Brain pericyte (primary cell): ENCODE measurements around the gene LCA5.
"Not testable (repeated sequence)": the region's sequence is repeated elsewhere in the genome, so short reads cannot be mapped to it uniquely, and the experiment has no call there.

ENCODE experiments used
- DNase-seq: peaks from one replicate; pipeline ENCODE4 v3.0.0-alpha.2; 2012; ENCODE audit warnings: low read depth, low spot score

Gene LCA5

DNA sequence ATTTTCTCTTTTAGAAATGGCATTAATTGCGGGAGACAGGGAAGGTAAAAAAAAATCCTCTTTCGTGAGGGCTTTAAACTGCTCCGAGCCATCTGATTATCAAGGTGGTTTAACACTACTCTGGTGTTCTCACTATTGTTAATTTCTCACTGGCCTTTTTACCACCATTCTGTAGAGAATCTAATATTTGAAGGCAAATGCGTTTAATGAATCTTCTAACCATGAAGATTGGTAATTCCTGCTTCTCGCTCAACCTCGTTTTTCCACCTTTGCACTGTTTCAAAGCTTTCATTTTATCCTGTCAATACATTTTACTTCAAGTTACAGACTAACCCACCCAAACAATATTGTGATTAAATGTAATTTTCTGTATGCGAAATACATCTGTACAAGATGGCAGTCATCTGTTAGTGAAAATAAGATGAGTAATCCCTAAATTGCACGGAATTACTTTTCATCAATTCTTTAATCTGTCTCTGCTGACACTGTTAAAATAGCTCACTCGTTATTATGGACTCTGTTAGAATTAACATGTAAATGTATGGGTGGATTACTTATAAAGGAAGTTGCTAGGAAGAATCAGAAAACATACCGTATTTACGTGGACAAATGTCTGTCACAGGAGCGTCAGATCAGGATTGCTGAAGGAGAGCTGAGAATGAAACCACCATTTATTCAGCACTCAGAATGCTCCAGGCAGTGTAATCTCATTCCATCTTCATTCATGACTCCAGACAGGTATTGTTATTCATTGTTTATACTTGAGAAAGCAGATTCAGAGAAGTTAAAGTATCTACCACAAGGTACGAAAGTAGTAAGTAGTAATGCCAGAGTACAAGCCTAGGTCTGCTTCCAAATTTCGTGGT lies 1.1 kb upstream of the LCA5 start:
- DNase-seq = no peak

DNA sequence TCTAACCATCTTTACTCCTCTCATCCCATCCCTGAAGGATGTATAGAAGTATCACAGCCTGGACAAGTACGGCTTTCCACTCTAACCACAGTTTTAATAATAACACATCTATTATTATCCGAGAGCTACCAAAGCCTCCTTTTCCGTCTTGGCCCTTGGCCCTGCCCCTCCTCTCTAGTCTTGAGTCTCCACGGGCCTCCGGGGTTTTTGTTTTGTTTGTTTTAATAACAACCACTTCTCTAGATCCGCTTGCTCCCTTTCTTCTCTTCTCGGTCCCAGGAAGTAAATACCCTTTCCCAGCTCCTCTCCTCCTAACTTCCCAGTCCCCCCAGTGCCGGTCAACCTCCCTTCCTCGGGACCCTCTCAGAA lies 661 bp downstream of the LCA5 start:
- DNase-seq = no peak

DNA sequence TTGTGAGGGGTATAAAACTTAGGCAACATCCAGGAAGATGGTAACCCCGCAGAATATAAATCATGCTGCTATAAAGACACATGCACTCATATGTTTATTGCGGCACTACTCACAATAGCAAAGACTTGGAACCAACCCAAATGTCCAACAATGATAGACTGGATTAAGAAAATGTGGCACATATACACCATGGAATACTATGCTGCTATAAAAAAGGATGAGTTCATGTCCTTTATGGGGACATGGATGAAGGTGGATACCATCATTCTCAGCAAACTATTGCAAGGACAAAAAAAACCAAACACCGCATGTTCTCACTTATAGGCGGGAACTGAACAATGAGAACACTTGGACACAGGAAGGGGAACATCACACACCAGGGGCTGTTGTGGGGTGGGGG lies 7.7 kb downstream of the LCA5 start:
- not testable (repeated sequence) for DNase-seq

DNA sequence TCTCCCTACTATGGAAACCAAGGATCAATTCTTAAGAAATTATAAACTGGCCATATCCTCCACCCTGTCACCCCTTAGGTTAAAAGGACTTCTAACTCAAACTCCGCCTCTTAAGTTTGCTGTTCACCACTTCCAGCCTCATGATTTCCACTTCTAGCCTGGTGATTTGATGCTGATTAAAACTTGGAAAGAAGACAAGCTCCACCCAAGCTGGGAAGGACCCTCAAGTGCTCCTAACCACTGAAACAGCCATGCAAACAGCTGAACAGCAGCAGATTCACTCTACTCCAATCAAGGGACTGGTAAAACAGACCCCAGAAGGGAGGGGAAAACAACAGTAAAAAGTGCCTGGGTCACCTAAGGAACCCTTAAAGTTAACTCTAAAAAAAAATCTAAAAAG lies 10.3 kb downstream of the LCA5 start:
- no peak for DNase-seq

DNA sequence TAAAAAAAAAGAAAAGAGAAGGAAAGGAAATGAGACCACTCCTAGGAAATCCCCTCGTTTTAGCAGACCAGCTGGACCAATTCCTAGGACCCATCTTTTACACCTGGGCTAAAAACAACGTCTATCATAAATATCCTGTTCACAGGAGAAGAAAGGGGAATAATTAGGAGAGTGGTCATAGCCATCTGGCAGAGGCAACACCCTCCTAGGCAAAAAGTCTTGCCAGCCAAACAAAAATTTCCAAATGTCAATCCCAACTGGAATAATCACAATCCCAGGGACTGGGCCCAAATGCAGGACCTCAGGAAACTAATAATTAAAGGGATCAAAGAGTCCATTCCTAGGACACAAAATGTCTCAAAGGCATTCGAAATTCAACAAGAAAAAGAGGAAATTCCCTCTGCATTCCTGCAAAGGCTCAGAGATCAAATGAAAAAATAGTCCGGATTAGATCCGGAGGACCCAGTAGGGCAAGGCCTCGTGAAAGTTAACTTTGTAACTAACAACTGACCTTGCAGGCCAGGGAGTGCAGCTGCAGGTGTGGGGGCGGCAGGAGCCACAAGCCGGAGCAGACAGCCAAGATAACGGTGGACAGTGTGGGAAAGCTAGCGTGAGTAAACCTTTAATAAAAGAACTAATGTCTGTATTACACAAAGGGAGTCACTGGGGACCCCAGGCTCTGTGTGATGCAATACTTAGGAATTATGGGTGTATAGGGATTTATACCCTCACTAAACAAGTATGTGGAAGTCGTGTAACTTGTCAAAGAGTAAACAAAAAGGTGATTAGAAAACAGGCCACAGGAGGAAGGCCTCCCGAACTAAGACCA lies 11.7 kb downstream of the LCA5 start:
- no peak for DNase-seq

DNA sequence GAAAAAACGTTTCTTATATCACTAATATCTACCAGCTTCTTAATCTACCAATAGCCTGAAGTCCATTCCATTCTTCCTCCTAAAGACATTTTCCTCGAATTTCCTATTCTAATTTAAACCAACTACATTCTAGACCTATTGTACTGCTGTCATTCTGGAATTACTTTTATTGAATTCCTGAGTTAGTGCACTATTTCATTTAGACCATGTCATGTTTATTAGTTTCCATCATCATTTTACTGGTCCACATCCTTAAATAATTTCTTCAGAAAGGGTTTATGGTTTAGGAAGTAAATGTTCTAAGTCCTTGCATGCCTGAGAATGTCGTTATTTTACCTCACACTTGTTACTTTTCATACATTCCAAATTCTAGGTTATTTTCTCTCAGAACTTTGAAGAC lies 13.2 kb downstream of the LCA5 start:
- no peak for DNase-seq

DNA sequence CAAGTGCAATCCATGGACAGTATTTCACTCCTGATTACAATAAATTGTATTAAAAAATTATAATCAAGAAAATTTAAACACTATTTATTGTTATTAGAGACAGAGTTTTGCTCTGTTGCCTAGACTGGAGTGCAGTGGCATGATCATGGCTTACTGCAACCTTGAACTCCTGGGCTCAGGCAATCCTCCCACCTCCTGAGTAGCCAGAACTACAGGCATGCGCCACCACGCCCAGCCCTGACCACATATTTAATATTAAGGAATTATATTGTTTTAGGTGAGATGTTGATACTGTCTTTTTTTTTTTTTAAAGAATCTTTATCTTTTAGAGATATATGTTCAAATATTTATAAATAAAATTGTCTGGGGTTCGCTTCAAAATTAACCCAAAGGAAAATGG lies 14.6 kb downstream of the LCA5 start:
- DNase-seq = no peak

DNA sequence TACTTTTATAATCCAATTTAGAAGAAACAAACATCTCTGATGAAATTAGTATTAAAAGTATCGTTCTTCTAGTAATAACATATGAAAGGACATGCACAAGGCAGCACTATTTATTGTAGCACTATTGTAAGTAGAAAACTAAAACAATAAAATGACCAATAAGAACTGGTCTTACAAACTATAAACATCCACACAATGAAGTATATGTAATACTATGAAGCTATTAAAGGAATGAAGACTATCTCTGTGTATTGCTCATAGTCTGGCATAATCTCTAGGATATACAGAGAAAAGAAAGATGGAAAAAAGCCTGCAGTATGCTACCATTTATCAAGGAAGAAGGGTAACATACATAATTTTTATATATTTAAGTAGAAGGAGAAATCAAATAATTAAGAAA lies 16.7 kb downstream of the LCA5 start:
- DNase-seq = no peak

DNA sequence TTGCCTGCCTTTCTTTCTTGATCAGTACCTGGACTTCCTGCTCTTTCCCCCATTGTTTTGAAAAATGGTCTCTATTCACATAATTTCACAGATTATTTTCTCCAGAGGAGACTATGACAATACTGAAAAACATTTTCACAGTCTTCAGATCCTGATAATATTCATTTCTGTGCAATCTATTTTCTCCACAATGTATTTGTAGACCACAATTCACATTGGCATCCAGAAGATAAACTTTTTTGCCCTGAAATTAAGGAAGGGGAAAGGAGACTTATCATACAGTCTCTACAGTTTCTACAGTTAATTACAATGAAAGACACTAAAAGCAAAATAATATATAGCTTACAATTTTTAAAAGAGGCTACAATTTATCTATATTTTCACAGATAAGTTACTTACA lies 18.4 kb downstream of the LCA5 start:
- no peak for DNase-seq

DNA sequence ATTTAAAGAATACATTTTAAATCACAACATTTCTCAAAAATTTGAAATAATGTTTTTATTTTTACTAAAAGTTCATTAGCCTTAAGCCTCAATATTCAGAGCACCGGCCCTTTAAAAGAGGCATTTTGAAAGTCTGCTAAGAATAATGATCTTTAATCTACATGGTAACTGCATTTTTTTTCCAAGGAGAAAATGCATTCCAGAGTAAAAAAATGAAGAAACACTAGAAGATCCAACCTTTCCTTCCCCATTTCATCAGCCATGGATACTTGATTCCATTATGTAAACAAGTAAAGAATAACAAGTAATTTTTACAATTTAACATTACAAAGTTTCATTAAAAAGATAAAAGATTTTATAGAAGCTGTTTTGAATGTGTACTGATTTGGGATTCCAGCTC lies 21.8 kb downstream of the LCA5 start:
- no peak for DNase-seq

DNA sequence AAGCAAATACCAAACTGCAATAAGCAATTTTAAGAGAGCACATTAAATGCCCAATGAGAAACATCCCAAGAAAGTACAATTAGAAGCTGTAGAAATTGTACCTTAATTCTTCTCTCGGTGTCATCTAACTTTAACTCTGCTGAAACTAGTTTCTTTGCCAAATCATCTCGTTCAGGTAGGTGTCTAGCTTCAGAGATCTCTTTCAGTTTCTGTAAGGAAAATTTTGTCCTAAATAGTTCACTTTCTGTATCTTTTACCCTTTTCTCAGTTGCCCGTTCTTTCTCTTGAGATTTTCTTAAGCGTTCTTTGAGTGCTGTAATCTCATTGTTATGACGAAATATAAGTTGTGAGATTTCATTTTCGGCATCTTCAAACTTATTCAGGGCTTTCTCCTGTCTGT lies 24.1 kb downstream of the LCA5 start:
- DNase-seq = no peak

DNA sequence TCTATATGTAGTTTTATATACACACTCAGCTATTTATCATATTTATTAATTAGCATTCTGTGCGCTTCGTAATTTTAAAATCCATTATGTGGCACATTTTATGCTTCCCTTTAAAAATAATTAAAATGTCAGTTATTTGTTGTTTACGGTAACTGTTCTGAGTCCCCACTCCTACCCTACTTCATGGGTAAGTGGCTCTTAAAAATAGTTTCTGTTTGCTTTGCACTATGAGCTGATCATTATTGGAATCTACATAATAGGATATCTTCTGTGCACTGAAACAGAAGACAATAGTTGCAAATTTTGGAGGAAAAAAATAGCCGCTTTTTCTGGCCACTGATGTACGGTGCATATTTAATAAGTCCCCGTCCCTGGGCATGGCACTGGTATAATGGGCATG lies 25.2 kb downstream of the LCA5 start:
- no peak for DNase-seq

DNA sequence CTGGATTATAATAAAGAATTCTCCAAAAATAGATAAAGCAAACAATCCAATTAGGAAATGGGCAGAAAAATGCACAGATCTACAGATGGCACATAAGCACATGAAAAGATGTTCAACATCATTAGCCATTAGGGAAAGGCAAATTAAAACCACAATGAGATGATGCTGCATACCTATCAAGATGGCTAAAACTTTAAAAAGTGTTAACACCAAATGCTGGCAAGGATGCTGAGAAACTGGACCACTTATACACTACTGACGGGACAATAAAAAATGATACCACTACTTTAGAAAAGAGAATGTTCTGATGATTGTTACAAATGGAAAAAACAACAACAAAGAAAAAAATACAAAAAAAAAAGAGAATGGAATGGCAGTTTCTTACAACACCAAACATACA lies 26.5 kb downstream of the LCA5 start:
- no peak for DNase-seq

DNA sequence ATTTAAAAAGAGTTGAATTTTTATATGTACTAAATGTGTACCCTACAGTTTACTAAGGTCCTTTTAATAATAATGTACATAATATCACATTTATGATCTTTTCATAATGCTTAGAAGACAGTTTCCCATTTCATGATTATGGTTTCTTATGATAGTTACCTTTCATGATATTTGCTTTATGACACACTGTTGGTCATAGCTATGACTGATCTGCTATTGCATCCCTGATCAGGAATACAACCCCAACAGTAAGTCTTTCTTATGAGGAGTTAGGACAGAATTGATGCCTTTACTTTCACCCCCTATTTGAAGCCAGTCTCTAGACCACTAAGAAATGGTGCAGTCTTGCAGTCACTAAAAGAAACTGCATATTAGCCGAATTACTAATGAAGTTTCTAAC lies 31.0 kb downstream of the LCA5 start:
- no peak for DNase-seq

DNA sequence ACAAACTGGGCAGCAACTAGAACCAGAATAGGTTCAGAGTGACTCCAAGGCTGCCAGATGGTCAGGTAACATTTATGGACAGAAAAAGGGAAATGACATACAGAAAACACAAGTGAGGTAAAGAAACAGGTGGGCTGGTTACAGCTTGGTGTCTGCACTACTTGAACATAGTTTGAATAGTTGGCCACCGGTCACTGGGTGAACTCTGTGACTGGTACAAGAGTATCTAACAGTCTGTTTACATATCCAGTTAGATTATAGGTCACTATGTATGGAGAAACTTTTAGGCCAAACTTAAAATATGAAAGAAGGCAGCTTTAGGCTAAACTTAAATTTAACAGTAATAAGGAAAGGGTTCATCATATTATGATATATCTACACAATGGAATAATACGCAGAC lies 32.9 kb downstream of the LCA5 start:
- no peak for DNase-seq

DNA sequence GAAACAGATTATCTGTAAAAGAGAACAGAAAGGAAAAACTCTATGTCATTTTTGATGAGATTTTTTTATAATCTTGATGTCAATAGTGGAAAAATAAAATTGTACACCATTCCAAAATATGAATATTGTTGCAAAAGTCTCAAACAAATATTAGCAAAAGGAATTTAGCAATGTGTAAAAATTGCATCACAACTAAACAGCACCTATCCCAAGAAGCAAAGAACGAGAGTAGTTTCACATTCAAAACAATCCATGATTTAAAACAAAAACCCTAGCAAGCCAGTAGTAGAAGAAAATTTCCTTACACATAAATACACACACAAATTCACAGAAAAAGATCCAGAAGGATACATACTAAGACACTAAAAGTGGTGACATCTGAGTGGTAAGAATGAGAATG lies 38.4 kb downstream of the LCA5 start:
- DNase-seq = no peak

DNA sequence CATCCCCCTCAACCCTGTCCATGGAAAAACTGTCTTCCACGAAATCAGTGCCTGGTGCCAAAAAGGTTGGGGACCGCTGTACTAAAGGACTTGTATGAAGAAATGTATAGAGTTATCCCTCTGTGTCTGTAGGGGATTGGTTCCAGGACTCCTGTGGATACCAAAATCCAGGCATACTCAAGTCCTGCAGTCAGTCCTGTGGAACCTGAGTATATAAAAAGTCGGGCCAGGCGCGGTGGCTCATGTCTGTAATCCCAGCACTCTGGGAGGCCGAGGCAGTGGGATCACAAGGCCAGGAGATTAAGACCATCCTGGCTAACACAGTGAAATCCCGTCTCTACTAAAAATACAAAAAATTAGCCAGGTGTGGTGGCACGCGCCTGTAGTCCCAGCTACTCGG lies 42.0 kb downstream of the LCA5 start:
- no peak for DNase-seq

DNA sequence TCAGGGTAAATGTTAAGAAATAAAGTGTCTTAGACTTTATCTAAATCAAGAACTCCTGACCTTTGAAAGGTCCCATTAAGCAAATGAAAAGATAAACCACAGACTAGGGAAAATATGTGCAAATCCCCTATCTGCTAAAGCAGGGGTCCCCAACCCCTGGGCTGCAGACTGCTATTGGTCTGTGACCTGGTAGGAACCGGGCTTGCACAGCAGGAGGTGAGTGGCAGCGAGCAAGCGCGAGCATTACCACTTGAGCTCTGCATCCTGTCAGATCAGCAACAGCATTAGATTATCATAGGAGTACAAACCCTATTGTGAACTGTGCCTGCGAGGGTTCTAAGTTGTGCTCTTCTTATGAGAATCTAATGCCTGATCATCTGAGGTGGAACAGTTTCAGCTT lies 42.4 kb downstream of the LCA5 start:
- no peak for DNase-seq

DNA sequence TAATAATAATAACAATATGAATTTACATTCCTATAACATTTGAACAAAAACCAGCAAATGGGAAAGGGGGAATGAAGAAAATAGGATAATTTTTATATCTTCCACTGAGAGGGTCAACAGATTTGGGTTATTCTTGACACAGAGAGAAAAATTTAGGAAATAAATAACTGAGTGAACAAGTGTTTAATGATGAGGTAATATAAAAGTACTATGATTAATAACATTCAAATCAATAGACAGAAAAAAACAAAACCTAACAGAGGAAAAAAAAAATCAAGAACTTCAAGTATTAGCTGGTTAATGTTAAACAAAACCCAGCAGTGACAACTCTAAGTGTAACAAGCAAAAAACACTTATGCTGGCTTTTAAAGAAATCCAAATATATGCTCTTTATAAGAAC lies 66.5 kb downstream of the LCA5 start:
- DNase-seq = no peak

DNA sequence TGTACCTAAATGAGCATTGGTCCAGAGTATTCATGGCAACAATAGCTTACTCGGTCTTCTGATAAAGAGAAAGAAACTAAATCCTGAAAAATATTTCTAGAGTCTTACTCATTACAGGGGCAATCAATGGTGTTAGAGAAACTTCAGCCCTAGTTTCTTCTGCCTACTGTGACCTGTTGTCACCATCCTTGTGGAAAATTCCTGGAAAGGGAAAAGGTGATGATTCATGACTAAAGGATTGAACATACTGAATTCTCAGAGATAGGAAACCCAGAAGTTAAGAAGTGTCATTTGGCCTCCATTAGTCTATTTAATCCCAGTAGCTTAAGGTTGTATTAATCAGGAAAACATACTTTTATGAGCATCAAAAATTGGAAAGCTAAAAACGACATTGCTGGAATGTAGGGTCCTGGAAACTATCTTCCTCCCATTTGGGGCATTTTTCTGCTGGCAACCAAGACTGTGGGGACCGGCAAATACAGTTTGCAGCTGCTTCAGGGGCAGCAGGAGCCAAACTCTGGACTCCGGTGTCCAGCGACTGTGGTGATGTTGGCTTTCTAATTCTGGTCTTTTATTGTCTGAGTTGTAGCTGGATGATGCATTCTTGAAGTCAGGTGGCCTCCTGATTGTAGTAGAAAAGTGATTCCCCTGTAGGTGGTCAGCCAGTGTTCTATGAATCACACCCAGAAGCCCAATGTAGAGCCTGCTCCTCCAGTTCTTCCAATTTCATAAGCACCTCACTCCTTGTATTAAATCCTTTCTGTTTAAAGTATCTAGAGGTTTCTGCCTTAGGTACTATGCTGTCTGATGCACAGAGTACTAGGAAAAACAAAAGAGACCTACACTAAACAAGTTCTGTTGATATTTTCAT lies 67.6 kb downstream of the LCA5 start:
- no peak for DNase-seq

DNA sequence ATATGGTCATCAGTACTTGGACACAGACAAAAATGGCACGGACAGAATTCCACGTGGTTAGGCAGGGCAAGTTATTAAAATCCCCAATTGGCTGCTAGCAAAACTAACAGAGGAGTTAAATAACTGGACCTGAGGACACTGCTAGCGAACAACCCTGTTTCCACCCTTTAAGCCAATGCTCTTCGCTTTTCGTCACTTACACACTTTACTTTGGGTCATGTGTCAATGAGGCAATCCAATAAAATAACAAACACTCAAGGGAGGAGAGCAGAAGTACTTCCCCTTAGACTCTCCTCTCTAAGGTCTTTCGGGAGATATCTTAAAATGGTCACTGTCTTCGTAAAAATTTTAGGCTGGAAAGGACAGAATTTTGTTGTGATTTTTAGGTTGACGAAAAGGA lies 68.6 kb downstream of the LCA5 start:
- no peak for DNase-seq

DNA sequence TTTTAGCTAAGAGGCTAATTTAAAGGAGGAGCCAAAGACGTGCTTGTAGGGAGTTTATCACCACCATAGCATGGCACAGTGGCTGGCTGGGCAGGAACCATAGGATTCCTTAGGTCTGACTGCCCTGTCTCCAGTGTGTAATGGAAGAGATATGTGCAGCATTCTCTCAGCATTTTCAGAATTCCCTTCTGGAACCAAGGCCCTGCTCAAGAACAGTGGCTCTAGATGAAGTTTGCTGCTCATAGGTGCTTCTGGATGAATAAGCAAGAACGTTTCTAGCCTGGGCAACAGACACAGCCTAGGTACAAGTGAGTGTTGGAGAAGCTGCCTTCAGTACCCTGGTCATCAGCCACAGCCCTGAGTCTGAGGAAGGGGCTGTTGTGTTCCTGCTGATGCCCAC lies 69.1 kb downstream of the LCA5 start:
- DNase-seq = no peak
